HG03097 (cell line): Measurements from ENCODE around the gene GPSM3.
"Not testable (repeated sequence)": the region's sequence is repeated elsewhere in the genome, so short reads cannot be mapped to it uniquely, and the experiment has no call there.

Experiments
- ATAC-seq: cut with Tn5 transposase; IDR thresholded peaks from one replicate; pipeline ENCODE4 v1.9.1; 2021; ENCODE audit not compliant: unreplicated experiment, low FRiP score

The GPSM3 gene

DNA sequence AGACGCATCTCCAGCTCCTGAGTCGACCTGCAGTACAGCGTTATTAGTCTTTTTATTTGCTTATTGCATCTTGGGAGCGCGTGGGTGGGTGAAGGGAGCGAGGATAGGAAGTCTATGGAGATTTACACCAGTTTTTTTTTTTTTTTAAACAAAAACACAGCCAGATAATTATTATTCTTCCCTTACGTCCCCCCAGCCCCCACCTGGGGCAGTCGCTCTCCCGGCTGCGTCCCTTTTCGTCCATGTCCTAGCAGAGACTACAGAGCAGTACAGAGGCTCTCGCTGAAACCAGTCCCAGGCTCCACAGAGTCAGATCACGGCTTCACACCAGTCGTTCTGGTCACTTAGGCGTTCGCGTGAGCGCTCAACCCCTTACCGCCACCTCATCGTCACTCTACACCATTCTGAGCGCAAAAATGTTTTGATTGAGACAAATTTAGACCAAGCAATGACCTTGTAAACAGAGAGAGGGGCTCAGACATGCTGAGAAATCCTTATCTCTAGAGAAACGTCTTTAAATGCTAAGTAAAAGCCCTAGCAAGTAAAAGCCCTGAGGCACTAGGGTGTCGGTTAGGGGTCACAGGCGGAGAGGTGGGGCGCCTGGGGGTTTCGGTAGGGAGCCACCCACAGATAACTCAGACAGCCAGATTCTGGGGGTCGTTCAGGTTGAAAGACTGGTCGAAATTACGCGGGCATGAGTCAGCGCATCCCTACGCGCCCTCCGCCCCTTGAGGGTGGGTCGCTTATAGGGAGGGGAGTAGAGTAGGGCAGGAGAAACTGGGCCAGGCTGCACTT lies 39.5 kb downstream of the GPSM3 start:
- ATAC-seq: no peak

- ATAC-seq: no peak
These were observed 40.3 kb downstream of the GPSM3 start, which contains the start of gene PRRT1 for GRCh38 chr6:32151863-32152768. Gene PRRT1, minus strand, starts transcription at chr6:32151939. Its CDS starts 112 bp downstream, at chr6:32151827.

DNA sequence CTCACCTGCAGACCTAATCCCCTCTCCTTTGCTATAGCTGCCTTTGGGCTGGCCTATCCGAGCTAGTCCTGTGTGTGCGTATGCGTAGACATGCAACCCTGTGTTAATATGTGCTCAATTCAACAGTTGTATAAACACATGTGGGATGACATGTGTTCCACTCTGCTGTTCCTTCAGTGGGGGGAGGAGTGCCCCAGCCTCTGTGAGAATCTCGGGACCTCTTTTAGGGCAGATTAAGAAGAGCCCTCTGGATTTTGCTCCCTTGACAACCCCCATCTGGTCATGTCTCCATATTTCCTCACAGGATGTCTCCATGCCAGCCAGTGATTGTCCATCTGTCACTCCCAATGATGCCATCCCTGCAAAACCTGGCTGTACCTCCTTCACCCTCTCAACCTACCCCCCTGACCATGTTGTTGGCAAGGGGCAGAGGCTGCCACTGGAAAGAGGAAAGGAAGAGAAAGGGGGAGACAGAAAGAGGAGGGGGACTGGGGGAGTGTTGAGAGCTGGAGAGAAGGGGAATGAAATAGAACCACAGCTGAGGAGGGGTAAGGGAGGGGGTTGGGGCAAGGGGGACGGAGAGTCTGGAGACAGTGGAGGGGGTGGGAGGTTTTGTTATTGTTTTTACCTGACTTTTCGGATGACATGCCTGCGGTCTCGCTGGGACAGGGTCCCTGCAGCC lies 41.1 kb downstream of the GPSM3 start:
- no peak for ATAC-seq

DNA sequence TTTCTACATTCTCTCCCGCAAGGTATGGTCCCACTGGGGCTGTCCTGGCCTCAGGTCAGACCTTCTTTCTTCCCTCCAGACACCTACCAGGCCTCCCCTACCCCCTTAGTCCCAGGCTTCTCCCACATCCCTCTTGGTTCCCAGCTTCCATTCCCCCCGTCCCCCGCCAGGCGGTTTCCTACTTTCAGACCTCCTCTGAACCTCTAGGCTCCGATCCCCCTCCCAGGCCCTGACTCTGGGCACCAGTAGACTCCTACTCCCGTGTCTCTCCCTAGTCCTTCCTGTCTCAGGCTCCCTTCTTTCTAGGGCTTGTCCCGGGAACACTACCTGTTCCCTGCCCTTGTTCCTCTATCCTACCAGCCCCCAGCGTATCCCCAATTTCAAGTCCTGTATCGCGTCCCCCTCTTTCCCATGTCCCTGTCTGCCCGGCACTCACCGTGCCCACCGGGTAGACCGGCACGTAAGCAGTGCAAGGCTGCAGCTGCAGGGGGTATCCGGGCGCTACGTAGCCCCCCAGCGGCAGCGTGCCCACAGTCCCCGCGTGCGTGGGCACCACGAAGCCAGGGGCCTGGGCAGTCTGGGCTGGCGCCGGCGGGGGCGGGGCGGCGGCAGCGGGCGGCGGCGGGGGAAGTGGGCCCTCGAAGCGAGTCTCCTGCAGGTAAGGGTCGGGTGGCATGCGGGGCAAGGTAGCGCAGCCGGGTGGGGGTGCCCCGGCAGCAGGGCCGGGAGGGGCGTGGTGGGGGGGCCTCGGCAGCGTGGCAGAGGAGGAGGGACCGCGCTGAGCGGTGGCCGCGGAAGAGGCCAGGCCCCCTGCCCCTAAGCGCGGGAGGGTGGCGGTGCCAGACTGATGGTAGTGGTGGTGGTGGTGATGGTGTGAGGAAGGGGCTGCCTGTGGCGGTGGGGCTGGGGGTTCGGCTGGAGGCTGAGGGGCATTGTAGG lies 42.2 kb downstream of the GPSM3 start:
- ATAC-seq: no peak

DNA sequence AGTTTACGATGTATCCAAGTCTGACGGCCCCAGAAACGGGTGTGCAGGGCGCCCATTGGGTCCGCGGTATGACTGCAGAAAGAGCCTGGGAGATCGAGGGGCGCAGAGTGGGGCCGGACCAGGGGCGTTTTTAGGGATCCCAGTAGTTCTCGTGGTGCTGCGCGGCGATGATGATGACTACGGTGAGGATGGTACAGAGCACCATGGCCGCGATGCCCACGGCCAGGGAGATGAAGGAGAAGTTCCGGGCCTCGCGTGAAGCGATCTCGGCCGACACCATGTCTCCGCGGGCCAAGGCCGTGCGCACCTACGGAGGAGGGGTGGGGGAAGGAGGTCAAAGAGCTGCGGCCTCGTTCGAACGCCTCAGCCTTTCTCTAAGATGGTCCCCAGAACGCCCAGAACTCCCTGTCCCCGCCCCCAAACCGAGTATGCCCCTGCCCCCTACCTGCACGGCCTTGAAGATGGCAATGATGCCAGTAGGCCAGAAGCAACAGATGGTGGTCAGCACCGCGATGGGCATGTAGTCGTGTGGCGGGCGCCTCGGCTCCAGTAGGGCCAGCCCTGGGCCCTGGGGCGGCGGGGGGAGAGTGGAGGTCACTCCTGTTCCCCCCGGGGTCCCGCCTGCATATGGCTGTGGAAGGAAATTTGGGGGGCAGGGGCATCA lies 43.2 kb downstream of the GPSM3 start:
- no peak for ATAC-seq

DNA sequence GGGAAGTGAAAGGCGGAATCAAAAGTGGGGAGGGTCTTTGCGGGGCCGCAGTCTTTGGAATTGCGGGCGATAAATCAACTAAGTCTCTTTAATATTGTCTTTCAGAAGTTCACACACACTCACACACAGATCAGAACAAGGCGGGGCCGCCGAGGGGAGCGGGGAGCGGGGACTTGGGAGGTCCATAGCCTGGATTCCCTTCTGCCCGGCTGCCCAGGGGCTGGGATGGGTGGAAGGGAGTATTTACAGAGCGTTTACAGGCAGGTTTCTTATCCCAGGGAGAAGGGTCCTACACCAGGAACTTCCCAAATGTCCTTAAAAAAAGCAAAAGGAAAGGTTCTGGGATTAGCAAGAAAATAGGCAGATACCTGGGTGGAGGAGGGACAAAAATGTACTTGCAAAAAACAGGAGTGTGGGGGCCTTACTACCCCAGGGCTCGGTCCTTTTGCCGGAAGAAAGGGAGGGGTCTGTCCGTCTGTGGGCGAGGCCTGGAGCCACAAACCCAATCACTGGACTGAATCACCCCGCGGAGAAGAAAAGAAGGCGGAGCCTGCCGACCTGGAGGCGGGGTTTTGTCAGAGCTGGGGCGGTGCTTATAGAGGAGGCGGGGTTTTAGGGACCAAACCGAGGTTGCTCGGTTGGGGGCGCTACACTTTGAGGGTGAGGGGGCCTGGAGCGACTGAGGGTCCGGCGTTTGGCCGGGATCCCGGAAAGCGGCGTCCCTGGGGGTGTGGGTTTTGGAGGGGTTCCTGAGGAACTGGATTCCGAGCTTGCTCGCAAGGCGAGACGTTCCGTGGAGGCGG lies 44.0 kb downstream of the GPSM3 start:
- ATAC-seq: no peak

DNA sequence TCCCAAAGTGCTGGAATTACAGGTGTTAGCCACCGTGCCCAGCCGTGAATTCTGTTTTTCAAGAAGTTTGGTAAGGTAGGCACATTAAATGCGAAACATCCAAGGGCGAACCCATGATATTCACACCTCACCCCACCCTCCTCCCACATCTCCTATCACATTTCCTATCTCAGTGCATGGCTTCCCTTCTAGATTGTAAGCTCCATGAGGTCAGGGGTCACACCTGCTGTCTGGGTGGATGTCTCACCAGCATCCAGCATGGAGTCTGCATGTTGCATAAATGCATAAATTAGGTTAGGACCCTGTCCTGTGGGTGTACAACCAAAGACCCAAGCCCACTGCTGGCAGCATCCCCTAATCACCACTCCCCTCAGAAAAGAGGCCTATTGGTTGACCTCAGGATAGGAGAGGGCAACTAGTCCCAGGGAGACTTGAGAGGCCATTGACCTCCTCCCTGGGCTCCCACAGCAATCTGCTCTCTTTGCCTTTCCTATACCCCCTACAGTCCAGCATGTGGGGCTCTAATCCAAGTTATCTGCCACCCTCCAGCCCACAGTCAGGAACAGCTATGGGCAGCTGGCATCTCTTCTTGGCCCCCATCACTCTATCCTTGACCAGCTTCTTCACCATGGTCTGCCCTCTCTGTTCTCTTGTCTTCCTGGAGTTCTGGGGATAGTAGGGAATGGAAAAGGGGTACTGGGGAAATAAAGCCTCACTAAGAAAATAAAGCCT lies 44.9 kb downstream of the GPSM3 start:
- ATAC-seq: no peak

DNA sequence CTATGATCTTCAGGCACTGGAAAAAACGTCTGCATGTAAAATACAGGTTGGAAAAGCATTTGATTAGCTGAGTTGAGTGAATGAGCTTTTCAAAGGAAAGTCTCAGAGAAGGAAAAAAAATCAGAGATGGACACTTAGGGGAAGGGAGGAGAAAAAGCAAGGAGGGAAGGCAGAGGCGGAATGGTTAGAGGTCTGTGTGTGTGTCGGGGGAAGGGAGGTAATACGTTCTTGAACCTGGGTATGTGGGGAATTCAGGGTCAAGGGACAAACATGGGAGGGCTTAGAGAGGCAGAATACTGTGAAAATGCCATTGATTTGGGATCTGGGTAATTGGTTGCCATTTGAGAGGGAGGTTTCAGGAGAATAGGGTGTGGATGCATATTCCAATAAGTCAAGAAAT lies 45.8 kb downstream of the GPSM3 start:
- no peak for ATAC-seq

- no peak for ATAC-seq
These were observed 46.2 kb downstream of the GPSM3 start for GRCh38 chr6:32146287-32146686.

GRCh38 chr6:32144238-32144637 lies 48.2 kb downstream of the GPSM3 start:
- ATAC-seq: not testable (repeated sequence)
